Medulla oblongata (tissue), 1 donor: ENCODE results near the gene AUH.

Experiments used
- DNase-seq: peaks from one replicate; pipeline ENCODE4 v3.0.0-alpha.2; 2015; ENCODE audit errors: extremely low spot score

AUH gene

DNA sequence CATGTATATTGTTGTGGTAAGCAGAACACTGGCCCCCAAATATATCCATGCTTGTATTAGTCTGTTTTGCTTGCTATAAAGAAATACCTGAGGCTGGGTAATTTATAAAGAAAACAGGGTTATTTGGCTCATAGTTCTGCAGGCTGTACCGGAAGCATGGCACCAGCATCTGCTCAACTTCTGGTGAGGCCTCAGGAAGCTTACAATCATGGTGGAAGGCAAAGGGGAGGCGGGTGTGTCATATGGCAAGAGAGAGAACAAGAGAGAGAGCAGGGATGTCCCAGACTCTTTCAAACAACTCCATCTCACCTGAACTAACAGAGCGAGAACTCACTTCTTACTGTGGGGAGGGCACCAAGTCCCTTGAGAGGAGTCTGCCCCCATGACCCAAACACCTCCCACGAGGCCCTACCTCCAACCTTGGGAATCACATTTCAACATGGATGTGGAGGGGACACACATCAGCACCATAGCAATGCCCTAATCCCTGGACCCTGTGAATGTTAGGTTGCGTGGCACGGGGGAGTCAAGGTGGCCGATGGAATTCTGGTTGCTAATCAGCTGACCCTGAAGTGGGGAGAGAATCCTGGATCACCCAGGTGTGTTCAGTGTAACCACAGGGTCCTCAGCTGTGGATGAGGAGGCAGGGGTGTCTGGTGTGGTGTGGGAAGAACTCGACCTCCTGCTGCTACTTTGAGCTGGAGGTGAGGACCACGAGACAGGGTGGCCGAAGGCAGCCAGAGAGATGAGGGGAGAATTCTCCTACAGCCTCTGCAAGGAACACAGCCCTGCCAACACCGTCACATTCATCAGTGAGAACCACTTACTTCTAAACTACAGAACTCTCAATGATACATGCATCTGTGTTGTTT is 172.8 kb downstream of the AUH start:
- no peak for DNase-seq

DNA sequence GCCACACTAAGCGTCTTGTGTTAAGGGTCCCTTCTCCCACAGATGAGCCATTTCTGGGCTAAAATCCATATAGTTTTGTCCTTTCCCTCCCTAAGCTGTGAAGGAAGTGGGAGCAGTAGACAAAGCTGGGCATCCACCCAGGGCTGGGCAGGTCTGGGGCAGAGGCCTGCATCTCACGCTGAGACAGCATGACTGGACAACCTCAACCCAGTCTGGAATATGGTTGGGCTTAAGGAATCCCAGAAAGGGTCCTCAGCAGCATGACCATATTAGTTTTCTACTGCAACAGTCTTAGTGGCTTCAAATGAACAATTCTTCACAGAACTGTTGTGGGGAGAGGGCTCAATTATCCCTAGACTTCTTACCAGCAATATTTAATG is 173.8 kb downstream of the AUH start:
- DNase-seq = no peak

DNA sequence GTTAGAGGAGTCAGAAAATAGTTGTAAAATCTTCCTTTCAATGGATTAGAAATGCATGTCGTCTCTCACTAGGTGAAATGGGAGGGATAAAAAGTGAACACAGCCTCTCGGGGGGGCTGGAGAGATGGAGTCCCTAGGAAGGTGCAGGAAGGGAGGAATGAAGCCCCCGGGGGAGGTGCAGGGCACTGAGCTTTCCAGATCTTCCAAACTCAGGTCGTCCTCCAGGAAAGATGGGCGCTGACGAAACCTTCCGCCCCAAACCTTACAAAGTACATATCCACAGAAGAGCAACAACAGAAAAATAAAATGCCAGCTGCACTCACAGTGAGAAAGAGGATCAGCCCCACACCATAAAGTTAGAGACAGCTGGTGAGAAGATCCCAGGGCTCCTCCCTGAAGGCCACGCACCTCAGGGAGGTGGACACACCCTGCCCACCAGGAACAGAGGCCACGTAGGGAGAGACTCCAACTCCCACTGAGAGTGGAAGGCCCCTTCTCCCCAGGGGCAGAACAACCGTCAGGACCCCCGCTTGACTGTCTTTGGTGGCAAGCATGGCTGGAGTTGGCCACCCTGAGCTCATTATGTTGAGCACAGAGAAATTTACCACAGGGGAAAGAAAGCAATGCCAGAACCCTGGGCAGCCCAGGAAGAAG is 174.3 kb downstream of the AUH start:
- DNase-seq = no peak

GRCh38 chr9:91186632-91187108 is 175.0 kb downstream of the AUH start:
- DNase-seq = no peak

DNA sequence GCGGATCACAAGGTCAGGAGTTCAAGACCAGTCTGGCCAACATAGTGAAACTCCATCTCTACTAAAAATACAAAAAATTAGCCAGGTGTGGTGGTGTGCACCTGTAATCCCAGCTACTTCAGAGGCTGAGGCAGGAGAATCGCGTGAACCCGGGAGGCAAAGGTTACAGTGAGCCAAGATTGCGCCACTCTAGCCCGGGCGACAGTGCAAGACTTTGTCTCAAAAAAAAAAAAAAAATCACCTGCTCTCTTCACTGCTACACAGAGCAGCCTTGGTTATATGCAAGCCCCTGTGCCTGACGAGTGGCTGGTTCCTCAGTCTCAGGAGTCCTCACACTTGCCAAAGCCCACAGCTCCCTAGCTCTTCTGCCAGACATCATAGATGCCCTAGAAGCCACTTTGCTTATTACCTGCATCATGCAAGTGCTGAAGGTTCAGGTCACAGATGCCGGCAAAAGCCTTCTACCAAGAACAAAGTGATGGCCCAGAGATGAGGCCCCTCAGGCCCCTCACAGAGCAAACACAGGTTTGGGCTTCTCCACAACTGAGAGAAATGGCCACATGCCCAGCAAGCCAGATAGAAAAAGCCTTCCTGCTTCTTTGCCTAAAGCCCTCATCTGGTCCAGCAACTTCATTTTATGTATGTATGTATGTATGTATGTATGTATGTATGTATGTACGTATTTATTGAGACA is 176.4 kb downstream of the AUH start:
- DNase-seq = no peak

GRCh38 chr9:91182429-91183225 is 179.1 kb downstream of the AUH start:
- DNase-seq = no peak

GRCh38 chr9:91181541-91181940 is 180.2 kb downstream of the AUH start:
- no peak for DNase-seq

DNA sequence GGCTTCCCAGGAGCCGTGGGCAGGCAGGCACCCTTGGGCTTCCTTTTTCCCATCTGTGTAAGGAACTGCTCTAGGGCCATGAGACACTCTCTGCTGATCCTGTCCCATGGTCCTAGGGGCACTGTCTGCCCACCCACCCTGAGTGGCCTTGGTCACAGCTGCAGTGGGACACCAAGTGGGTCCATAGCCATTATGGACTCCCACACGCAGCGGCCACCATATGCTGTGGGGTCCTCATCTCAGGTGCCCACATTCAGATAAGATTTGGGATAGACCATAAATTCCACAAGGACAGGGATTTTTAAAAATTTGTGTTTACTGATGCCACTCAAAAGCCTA is 180.8 kb downstream of the AUH start:
- DNase-seq = no peak

- no peak for DNase-seq
Observed at GRCh38 chr9:91180240-91180929, 181.3 kb downstream of the AUH start.

GRCh38 chr9:91179237-91180138 is 182.2 kb downstream of the AUH start:
- no peak for DNase-seq

DNA sequence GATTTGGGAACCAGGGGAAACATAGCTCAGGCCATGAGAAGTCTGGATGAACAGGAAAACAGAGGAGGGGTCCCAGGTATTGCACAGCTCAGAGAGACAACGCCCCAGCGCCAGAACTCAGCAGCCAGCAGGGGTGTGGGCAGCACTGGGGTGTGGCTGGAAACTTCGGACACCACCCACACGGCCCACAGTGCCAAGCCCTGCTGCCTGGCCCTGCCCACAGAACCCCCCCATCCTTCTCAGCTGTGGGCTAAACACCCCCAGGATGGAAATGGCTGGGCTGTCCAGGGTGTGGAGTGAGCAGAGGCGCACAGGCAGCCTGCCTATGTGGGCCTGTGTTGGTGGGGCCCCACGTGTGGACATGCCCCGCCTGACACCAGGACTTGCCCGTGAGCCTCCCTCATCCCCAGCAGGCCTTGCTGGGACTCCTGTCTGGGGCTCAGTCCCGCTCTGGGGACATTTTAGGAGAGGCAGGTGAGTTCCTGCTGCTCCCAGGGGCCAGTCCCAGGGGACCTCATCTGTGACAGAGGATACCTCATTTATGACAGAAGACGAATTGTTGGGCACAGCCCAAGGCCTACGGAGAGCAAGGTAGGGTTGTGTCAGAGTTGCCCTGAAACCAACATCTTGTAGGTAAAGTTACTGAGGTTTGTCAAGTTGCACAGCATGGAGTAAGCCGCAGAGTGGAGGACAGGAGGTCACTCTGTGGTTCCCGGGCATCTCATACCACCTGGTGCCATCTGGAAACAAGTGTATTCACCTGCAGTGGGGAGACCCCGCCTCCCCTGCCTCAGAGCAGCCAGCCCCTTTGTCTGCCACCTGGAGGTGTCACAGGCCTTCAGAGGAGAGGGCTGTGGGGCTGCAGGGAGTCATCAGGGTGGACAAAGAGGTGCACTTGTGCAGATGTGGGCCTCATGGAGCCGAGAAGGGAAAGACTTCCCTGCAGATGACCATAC is 183.2 kb downstream of the AUH start:
- no peak for DNase-seq

DNA sequence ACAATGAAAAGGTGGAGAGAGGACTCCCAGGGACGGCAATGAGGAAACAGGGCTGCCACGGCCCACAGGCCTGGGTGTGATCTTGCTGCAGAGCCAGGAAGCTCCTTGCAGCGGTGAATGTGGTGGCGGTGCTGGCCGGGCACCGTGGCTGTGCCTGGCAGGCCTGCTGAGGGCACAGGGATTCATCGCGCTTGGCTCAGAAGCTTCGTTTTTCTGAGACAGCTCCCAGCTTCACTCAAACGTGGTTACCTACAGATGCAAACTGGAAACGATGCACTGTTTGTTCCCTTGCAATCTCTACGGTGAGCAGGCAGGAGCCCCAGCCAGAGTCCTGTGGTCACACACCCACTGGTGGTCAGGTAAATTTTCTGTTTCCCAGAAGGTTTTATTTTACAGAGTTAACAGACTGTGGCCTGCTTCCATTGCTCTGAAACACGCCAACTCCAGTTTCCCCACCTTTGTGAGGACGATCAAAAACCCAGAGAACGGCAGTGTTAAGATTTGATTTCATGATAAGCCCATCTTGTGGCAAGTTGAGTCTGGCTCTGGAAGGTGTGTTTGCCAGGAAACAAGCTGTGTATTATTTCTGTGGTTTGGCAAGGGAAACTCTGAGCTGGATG is 183.9 kb downstream of the AUH start:
- DNase-seq = no peak

DNA sequence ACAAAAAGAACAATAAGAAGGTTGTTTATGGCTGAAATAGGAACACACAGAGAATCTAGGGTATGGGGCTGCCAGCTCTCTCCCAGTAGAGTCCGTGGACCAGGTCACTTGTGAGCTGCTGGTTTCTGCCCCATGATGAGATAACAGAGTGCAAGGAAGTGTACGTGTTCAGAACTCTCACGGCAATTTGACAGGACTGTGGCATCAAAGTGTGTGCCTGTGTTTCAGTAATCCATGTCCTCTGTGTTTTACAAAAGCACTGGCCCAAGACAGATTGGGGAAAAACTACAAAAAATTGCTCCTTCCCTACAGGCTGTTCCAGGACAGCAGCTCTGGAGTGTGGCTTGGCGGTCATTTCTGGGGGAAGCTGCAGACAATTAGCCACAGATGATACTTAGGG is 184.6 kb downstream of the AUH start:
- no peak for DNase-seq

- no peak for DNase-seq
Observed at GRCh38 chr9:91176426-91176825, 185.3 kb downstream of the AUH start.

DNA sequence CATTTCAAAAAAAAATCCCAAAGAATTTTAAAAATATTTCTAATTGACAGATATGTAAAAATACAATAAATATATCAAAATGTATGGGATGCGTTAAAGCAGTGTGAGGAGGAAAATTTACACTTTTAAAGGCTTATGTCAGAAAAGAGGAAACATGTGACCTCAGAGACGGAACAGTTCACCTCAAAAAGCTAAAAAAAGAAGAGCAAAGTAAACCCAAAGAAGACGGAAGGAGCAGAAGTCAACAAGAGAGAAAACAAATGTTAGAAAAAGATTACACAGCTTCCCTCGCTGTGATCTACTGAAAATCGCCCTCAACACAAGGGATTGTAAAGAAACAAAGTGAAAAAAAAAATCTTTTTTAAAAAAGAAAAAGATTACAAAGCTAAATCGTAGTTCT is 186.9 kb downstream of the AUH start:
- peak; percentile 57 for DNase-seq

DNA sequence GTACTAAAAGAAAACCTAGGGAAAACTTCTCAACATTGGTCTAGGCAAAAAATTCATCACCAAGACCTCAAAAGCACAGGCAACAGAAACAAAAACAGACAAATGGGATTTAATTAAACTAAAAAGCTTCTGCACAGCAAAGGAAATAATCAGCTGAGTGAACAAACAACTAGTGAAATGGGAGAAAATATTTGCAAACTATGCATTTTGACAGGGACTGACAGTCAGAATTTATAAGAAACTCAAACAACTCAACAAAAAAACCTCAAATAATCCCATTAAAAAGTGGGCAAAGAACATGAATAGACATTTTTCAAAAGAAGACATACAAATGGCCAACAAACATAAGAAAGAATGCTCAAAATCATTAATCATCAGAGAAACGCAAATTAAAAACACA is 189.4 kb downstream of the AUH start:
- DNase-seq = no peak

GRCh38 chr9:91170951-91171350 is 190.8 kb downstream of the AUH start:
- DNase-seq = no peak

- DNase-seq = no peak
Observed at GRCh38 chr9:91166796-91167366, 194.8 kb downstream of the AUH start.
